T-helper 1 cell treated with Interleukin-12 subunit alpha and Interleukin-12 subunit beta and Interleukin-4 antibody, amounts not matched to agents 30 μg/mL and 1 μg/mL, for 36 hours (primary cell): ENCODE data around the gene AHSG.
"Not testable (repeated sequence)": the region's sequence is repeated elsewhere in the genome, so short reads cannot be mapped to it uniquely, and the experiment has no call there.

Source experiments
- H3K27ac Mint-ChIP-seq: one replicate; pipeline ENCODE4 v1.8.0; 2021; ENCODE audit warnings: mild to moderate bottlenecking, mixed read lengths
- H3K27me3 Mint-ChIP-seq: one replicate; pipeline ENCODE4 v1.8.0; 2021; ENCODE audit warnings: low read depth, mixed read lengths
- H3K36me3 Mint-ChIP-seq: one replicate; pipeline ENCODE4 v1.8.0; 2021; ENCODE audit warnings: low read depth, mixed read lengths
- H3K4me1 Mint-ChIP-seq: one replicate; pipeline ENCODE4 v1.8.0; 2021; ENCODE audit warnings: low read depth, mixed read lengths
- H3K4me3 Mint-ChIP-seq: one replicate; pipeline ENCODE4 v1.8.0; 2021; ENCODE audit warnings: mild to moderate bottlenecking, moderate library complexity, mixed read lengths
- H3K9me3 Mint-ChIP-seq: one replicate; pipeline ENCODE4 v1.8.0; 2021; ENCODE audit warnings: mixed read lengths

Gene AHSG

DNA sequence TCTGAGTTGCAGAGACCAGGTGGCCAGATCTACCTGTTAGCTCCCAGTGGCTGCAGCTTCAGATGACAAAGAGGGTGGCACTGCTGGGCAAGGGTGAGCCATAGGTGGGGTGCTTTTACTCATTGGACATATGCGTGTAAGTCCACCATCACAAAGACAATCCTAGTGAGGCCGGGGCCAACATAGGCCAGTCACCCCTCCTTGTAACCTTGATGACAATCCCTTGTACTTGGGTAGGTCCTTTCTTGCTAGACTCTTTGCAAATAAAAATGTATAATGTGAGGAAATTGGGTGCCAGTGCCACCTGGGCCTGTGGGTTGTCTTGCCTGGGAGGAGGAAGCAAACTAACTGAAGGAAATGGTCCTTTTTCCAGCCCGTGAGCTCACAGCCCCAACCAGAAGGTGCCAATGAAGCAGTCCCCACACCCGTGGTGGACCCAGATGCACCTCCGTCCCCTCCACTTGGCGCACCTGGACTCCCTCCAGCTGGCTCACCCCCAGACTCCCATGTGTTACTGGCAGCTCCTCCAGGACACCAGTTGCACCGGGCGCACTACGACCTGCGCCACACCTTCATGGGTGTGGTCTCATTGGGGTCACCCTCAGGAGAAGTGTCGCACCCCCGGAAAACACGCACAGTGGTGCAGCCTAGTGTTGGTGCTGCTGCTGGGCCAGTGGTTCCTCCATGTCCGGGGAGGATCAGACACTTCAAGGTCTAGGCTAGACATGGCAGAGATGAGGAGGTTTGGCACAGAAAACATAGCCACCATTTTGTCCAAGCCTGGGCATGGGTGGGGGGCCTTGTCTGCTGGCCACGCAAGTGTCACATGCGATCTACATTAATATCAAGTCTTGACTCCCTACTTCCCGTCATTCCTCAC is 7.6 kb downstream of the AHSG start:
- no peaks in the 10 kb centered on the region for H3K9me3 Mint-ChIP-seq
- H3K36me3 Mint-ChIP-seq = no peaks in the 10 kb centered on the region
- H3K27ac Mint-ChIP-seq = no peak overlapping the region
- no peak overlapping the region for H3K4me3 Mint-ChIP-seq
- peaks cover 8% of the 10 kb centered on the region for H3K4me1 Mint-ChIP-seq
- H3K27me3 Mint-ChIP-seq = peaks cover 38% of the 10 kb centered on the region

DNA sequence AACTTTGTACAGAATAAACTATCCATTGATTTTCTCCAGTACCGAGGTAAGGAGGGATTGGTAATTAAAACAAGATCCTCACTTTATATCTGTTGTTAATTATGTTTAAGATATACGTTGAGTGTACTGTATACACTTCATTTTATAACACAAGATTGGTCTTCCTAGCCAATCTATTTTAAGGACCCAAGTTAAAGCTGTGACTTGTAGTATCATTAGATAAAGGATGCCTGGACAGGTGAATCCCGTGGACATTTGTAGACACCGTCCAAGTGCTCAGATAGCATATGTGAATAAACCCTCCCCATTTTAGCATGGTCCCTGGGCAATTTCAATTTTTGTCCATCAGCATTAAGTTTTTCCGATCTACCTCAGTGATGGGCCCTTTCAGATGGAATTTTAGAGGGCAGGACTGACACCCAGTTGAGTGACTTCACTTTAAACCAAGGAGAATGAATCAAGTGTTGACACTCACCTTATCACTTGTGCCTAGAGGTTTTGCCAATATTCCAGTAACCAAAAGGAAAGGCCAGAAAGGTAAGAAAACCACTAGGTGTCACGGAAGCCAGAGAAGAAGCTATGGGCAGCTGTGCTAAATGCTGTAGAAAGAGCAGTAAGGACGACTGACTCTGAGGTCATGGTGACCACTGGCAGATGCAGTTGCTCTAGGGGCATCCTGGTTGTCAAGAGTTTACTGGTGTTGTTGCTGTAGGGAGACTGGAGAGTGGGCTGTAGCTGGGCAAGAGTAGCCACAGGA is 9.2 kb downstream of the AHSG start:
- H3K27me3 Mint-ChIP-seq = peaks cover 34% of the 10 kb centered on the region

DNA sequence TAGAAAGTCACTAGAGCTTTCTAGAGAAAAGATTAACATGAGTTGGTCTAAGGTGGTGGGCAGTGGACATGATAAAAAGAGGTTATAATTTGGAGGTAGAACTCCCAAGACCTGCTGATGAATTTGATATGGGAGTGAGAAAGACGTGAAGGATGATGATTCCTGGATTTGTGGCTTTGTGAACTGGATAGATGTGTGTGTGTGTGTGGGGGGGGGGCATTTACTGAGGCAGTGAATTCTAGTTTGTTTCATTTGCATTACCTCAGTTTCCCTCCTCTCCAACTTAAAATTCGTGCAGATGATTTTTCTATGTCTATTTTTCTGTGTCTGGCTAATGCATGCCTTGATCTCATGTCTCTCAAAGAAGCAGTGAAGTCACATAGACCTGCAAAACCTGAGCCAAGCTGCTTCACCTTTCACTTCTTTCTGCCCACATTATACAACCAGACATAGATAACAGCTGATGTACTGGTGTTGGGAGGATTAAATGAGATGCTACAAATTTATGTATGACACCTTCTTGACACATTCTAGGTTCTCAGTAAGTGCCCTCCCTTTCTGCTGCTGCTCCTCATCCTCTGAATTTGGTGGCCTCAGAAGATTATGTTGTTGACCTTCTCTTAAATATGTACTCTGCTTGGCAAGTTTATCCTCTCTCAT is 9.9 kb downstream of the AHSG start:
- peaks cover 27% of the 10 kb centered on the region for H3K27me3 Mint-ChIP-seq
- H3K27ac Mint-ChIP-seq = no peak overlapping the region
- H3K4me3 Mint-ChIP-seq = no peak overlapping the region
- H3K36me3 Mint-ChIP-seq = no peaks in the 10 kb centered on the region
- H3K4me1 Mint-ChIP-seq = no peaks in the 10 kb centered on the region
- H3K9me3 Mint-ChIP-seq = no peaks in the 10 kb centered on the region

More for the DNA sequence above, 9.2 kb downstream of the AHSG start:
- Mint-ChIP-seq H3K27ac (no peak overlapping the region), H3K4me1 (peaks cover 2% of the 10 kb centered on the region), H3K36me3 (no peaks in the 10 kb centered on the region), H3K9me3 (no peaks in the 10 kb centered on the region), H3K4me3 (no peak overlapping the region)

DNA sequence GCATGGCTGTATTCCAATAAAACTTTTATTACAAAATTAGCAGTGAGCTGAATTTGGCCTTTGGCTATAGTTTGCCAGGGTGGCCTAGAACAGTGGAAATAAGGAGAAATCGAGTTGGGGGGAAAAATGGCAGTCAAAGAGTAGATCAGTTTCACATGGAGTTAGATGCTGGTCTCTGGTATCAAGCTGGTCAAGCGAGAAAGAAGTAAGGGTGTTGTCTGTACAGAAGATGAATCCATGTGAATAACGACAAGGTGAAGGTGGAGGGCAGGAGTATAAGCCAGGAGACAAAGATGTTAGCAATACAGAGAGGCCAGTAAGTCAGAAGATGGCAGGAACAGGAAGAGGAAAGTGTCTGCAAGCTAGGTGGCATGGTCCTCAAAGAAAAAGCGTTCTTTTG is 11.7 kb downstream of the AHSG start:
- Mint-ChIP-seq H3K27ac (no peak overlapping the region), H3K4me3 (no peak overlapping the region), H3K9me3 (no peaks in the 10 kb centered on the region), H3K27me3 (peaks cover 16% of the 10 kb centered on the region), H3K36me3 (no peaks in the 10 kb centered on the region), H3K4me1 (no peaks in the 10 kb centered on the region)

DNA sequence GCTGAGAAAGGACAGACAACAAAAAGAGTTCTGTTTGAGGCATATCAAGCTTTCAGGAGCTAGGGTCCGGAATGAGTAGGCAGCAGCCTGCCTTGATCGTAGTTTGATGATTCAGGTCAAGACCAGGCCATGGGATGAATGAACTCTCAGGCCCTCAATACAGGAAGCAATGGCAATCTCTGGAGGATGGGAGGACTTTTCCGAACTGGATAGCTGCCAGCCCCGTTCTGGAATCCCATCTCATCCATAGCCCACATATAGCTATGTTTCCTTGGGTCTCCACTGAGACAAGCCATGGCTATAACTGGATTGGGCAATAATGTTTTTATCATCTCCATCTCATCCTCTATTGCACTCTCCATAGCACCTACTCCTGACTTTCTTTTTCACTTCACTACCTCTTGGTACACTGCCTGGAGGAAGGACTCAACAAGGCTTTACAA is 12.8 kb downstream of the AHSG start:
- H3K27ac Mint-ChIP-seq = no peak overlapping the region
- no peaks in the 10 kb centered on the region for H3K4me1 Mint-ChIP-seq
- H3K36me3 Mint-ChIP-seq = peaks cover under 1% of the 10 kb centered on the region
- H3K4me3 Mint-ChIP-seq = no peak overlapping the region
- H3K27me3 Mint-ChIP-seq = peaks cover 21% of the 10 kb centered on the region
- no peaks in the 10 kb centered on the region for H3K9me3 Mint-ChIP-seq

DNA sequence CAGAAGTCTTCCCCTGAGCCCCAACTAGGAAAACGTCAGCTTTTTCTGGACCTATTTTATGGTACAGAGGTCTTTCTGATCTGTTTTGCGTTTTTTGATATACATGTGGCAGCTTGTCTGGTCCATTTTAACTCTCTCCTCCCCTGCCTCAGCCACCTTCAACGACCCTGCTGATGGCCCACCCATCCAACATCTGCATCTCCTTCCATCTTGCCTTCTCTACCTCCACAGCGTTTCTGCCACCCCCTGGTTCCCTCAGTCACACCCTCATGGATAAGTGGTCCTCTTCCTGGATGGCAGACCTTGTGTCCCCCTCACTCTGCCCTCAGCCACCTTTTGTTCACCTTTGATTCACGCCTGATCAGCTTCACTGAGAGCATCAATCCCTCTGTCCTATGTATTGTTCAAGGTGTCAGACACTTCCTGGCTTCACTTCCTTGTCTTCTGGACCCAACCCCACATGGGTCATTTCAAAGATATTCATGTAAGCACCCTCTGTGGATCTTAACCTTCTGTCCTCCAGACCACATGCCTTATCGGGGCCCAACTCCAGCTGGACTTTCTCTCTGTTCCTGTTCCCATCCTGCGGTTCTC is 13.5 kb downstream of the AHSG start:
- Mint-ChIP-seq H3K9me3 (no peaks in the 10 kb centered on the region), H3K27me3 (peaks cover 22% of the 10 kb centered on the region), H3K27ac (no peak overlapping the region), H3K4me3 (no peak overlapping the region), H3K4me1 (no peaks in the 10 kb centered on the region), H3K36me3 (peaks cover 1% of the 10 kb centered on the region)

DNA sequence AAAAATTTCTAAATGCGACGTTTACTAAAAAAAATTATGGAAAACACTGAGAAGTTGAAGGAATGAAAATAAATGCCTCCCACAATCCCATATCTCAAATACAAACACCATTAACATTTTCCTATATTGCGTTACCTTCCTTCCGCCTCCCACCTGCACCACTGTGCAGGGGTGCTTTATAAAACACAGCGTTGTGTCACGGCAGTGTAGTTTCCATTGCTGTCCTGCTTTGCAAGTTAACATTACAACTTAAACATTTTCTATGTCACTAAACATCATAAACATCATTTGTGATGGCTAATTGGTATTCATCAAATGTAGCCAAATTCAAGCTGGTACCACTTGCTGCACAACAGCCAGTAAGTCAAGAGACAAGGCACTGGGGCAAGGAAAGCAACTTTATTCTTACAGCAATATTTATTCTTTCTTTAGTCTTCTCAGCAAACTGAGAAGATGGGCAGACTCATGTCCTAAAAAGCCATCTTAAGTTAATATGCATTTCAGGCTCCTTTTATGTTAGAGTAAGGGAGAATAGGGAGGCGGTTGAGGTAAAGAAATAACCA is 15.1 kb downstream of the AHSG start:
- no peaks in the 10 kb centered on the region for H3K9me3 Mint-ChIP-seq
- no peaks in the 10 kb centered on the region for H3K4me1 Mint-ChIP-seq
- peaks cover 1% of the 10 kb centered on the region for H3K36me3 Mint-ChIP-seq
- H3K27me3 Mint-ChIP-seq = peaks cover 22% of the 10 kb centered on the region
- no peak overlapping the region for H3K4me3 Mint-ChIP-seq
- H3K27ac Mint-ChIP-seq = no peak overlapping the region

DNA sequence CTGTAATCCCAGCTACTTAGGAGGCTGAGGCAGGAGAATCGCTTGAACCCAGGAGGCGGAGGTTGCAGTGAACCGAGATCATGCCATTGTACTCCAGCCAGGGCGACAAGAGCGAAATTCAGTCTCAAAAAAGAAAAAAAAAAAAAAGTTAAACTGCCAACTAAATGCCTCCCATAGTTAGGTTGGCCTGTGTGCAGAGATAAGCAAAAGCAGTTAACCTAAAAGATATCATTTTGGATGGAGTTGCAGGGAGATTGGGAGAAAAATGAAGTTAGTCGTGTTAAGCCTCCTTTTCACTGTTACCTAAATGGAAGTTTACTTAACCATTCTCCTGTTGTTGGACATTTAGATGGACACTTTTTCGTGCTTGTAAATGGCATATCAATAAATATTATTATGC is 15.9 kb downstream of the AHSG start:
- peaks cover 1% of the 10 kb centered on the region for H3K36me3 Mint-ChIP-seq
- no peaks in the 10 kb centered on the region for H3K9me3 Mint-ChIP-seq
- H3K4me3 Mint-ChIP-seq = no peak overlapping the region
- H3K27me3 Mint-ChIP-seq = peaks cover 15% of the 10 kb centered on the region
- H3K4me1 Mint-ChIP-seq = no peaks in the 10 kb centered on the region
- H3K27ac Mint-ChIP-seq = no peak overlapping the region

DNA sequence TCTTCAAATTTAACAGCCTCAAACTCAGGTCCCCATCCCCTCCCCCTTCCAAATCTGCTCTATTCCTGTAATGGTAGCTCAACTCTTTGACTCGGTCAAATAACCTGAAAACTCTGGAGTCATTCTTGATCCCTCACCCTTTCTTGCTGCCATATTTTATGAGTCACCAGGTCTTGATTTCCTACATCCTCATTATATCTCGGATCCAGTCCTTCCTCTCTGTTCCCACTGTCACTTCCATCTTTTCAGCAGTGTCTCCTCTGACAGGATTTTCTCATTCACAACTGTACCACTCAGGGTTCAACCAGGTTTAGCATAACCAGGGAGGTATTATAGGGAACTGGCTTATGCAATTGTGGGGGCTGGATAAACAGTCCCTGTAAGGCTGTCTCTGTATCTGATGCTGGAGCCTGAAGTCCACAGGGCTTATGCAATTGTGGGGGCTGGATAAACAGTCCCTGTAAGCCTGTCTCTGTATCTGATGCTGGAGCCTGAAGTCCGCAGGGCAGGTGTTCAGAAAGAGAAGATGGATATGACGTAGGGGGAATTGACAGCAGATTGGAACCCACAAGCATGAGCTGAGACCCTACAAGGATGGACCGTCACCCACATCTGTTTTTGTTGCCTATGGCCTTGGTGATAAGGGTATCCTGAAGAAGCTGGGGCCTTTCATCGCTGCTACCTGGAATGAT is 18.2 kb downstream of the AHSG start:
- H3K4me1 Mint-ChIP-seq = no peaks in the 10 kb centered on the region
- peaks cover 28% of the 10 kb centered on the region for H3K27me3 Mint-ChIP-seq
- H3K27ac Mint-ChIP-seq = no peak overlapping the region
- no peaks in the 10 kb centered on the region for H3K9me3 Mint-ChIP-seq
- H3K4me3 Mint-ChIP-seq = no peak overlapping the region
- peaks cover 1% of the 10 kb centered on the region for H3K36me3 Mint-ChIP-seq

DNA sequence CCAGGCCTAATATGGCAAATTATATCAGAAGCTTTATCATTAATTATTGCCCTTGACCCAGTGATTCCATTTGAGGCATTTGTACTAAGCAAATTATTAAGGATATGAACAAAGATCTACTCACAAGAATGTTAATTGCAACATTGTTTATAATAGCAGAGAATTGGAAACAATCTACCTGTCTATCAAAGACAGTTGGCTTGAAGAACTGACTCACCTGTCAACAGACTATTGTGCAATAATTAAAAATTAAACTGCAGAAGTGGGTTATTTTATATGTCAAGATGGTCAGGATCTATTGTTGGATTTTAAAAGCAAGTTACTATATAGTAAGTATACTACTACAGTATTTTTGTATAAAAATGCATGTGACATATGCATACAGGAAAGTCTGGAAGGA is 20.6 kb downstream of the AHSG start:
- no peak overlapping the region for H3K27ac Mint-ChIP-seq
- H3K36me3 Mint-ChIP-seq = peaks cover 1% of the 10 kb centered on the region
- H3K27me3 Mint-ChIP-seq = peaks cover 28% of the 10 kb centered on the region
- H3K4me3 Mint-ChIP-seq = no peak overlapping the region
- no peaks in the 10 kb centered on the region for H3K4me1 Mint-ChIP-seq
- no peaks in the 10 kb centered on the region for H3K9me3 Mint-ChIP-seq

DNA sequence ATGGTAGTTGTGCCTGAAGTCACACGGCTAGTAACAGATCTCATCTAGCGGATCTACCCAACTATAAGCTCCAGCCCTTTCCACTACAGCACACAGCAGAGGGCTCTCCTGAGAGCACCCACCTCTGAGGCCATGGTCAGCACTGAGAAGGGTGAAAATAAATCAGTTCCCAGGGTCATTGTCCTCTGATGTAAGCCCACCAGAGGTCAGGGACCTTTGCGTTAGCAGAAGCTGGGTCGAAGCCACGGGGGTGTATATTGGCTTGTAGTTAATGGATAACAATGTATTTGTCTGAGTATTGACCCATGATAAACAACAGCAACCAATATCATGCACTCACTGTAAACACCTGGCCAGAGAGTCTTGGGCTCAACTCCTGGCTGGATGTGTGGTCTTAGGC is 21.3 kb downstream of the AHSG start:
- H3K4me1 Mint-ChIP-seq, H3K4me3 Mint-ChIP-seq, H3K9me3 Mint-ChIP-seq, H3K36me3 Mint-ChIP-seq, H3K27ac Mint-ChIP-seq: not testable (repeated sequence)
- H3K27me3 Mint-ChIP-seq = peaks cover 28% of the 10 kb centered on the region

DNA sequence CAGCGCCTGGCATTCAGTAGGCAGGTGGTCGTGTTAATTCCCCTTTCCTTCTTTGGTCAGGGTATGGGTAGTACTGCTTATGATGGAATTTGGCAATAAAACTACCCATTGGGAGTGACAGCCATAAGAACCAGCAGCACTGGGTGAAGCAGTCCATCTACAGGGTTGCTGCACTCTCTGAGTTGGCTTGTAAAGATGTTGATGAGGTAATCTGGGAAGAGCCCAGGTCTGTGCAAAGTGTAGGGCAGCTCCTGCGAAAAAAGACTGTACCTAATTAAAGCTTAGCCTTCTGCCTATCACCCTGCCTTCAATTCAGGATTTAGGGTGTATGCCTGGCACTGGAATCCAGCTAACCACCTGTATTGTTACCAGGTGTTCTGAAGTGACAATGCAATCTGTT is 22.7 kb downstream of the AHSG start:
- H3K36me3 Mint-ChIP-seq = peaks cover 1% of the 10 kb centered on the region
- H3K4me3 Mint-ChIP-seq = no peak overlapping the region
- no peaks in the 10 kb centered on the region for H3K9me3 Mint-ChIP-seq
- H3K27me3 Mint-ChIP-seq = peaks cover 24% of the 10 kb centered on the region
- H3K27ac Mint-ChIP-seq = no peak overlapping the region
- H3K4me1 Mint-ChIP-seq = peaks cover 2% of the 10 kb centered on the region

DNA sequence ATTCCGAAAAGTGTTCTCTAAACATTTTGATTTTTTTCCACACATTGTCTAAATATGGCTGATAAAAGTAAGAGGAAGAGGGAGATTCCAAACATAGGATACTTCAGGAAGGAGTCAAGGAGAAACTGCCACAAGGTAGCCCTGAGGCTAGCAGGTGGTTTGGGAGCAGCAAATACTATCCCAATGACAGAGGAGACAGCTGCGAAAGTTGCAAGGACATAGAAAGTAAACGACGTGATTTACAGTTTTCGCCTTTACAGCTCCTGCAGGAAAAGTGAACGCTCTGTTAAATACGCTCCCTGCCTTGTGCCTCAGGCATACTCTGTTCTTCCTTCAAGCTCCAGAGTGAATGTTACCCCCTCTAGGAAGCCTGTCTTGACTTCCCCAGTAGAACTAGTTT is 23.7 kb downstream of the AHSG start:
- Mint-ChIP-seq H3K4me1 (peaks cover 6% of the 10 kb centered on the region), H3K27ac (no peak overlapping the region), H3K27me3 (peaks cover 16% of the 10 kb centered on the region), H3K9me3 (no peaks in the 10 kb centered on the region), H3K4me3 (no peak overlapping the region), H3K36me3 (no peaks in the 10 kb centered on the region)

DNA sequence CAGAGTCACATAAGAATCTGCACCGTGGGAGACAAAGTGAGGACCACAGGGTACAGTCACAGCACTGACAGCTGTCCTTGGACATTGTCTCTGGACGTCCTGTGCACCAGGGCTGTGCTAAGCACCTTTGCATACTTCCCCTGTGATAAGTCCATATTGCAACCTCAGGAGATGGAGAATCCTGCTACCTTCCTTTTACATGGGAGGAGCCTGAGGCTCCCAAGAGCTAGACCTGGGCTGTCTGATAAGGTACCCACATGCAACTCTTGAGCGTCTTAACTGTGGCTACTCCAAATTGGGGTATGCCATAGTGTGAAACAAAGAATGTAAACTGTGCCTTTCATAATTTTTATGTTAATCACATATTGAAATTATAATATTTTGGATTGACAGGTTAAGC is 24.8 kb downstream of the AHSG start:
- Mint-ChIP-seq H3K27me3 (peaks cover 13% of the 10 kb centered on the region), H3K4me1 (peaks cover 15% of the 10 kb centered on the region), H3K4me3 (no peak overlapping the region), H3K27ac (no peak overlapping the region), H3K36me3 (no peaks in the 10 kb centered on the region), H3K9me3 (no peaks in the 10 kb centered on the region)
